Dendritic cell treated with granulocyte-macrophage colony-stimulating factor and Interleukin-4, amounts not matched to agents 40 ng/mL and 50 ng/mL, for 4 days (primary cell): ENCODE measurements around the gene UNC13C.

Experiments used
- H3K27ac Mint-ChIP-seq: one replicate; pipeline ENCODE4 v1.8.0; 2022; ENCODE audit warnings: mild to moderate bottlenecking, mixed read lengths
- H3K27me3 Mint-ChIP-seq: one replicate; pipeline ENCODE4 v1.8.0; 2022; ENCODE audit warnings: mild to moderate bottlenecking, mixed read lengths
- H3K36me3 Mint-ChIP-seq: one replicate; pipeline ENCODE4 v1.8.0; 2022; ENCODE audit warnings: low read depth, mixed read lengths
- H3K4me1 Mint-ChIP-seq: one replicate; pipeline ENCODE4 v1.8.0; 2022; ENCODE audit warnings: low read depth, mixed read lengths
- H3K4me3 Mint-ChIP-seq: one replicate; pipeline ENCODE4 v1.8.0; 2022; ENCODE audit warnings: mild to moderate bottlenecking, moderate library complexity, mixed read lengths
- H3K9me3 Mint-ChIP-seq: one replicate; pipeline ENCODE4 v1.8.0; 2022; ENCODE audit warnings: mixed read lengths
- intact Hi-C: fragments of 100-400 bp; cut with micrococcal nuclease; formaldehyde crosslinking; loops from one replicate; pipeline ENCODE4 v1.15.0; 2022

Gene UNC13C

GRCh38 chr15:54321426-54321825 lies 343.2 kb downstream of the UNC13C start:
- H3K27me3 Mint-ChIP-seq: no peaks in the 10 kb centered on the region
- peaks cover 11% of the 10 kb centered on the region for H3K9me3 Mint-ChIP-seq
- no peak overlapping the region for H3K27ac Mint-ChIP-seq
- H3K4me3 Mint-ChIP-seq: no peak overlapping the region
- intact Hi-C loops: no loop called here
- H3K36me3 Mint-ChIP-seq: no peaks in the 10 kb centered on the region
- no peaks in the 10 kb centered on the region for H3K4me1 Mint-ChIP-seq

GRCh38 chr15:54322341-54322740 lies 344.1 kb downstream of the UNC13C start:
- no peak overlapping the region for H3K27ac Mint-ChIP-seq
- intact Hi-C loops: no loop called here
- H3K4me1 Mint-ChIP-seq: no peaks in the 10 kb centered on the region
- H3K27me3 Mint-ChIP-seq: no peaks in the 10 kb centered on the region
- peaks cover 12% of the 10 kb centered on the region for H3K9me3 Mint-ChIP-seq
- no peak overlapping the region for H3K4me3 Mint-ChIP-seq
- H3K36me3 Mint-ChIP-seq: no peaks in the 10 kb centered on the region

GRCh38 chr15:54345301-54345700 lies 367.1 kb downstream of the UNC13C start:
- Mint-ChIP-seq H3K9me3 (peaks cover 15% of the 10 kb centered on the region), H3K4me3 (no peak overlapping the region), H3K27ac (no peak overlapping the region), H3K4me1 (no peaks in the 10 kb centered on the region), H3K27me3 (no peaks in the 10 kb centered on the region), H3K36me3 (no peaks in the 10 kb centered on the region)
- intact Hi-C loops: no loop called here

- peaks cover 15% of the 10 kb centered on the region for H3K9me3 Mint-ChIP-seq
- H3K4me1 Mint-ChIP-seq: no peaks in the 10 kb centered on the region
- intact Hi-C loops: no loop called here
- H3K36me3 Mint-ChIP-seq: no peaks in the 10 kb centered on the region
- no peak overlapping the region for H3K27ac Mint-ChIP-seq
- no peak overlapping the region for H3K4me3 Mint-ChIP-seq
- H3K27me3 Mint-ChIP-seq: no peaks in the 10 kb centered on the region
These were observed 367.6 kb downstream of the UNC13C start for GRCh38 chr15:54345827-54346226.

- H3K9me3 Mint-ChIP-seq: peaks cover 15% of the 10 kb centered on the region
- no peaks in the 10 kb centered on the region for H3K4me1 Mint-ChIP-seq
- no peaks in the 10 kb centered on the region for H3K27me3 Mint-ChIP-seq
- H3K27ac Mint-ChIP-seq: no peak overlapping the region
- H3K4me3 Mint-ChIP-seq: no peak overlapping the region
- intact Hi-C loops: no loop called here
- no peaks in the 10 kb centered on the region for H3K36me3 Mint-ChIP-seq
These were observed 369.0 kb downstream of the UNC13C start for GRCh38 chr15:54347082-54347827.

GRCh38 chr15:54353726-54354125 lies 375.5 kb downstream of the UNC13C start:
- H3K27ac Mint-ChIP-seq: no peak overlapping the region
- H3K4me3 Mint-ChIP-seq: no peak overlapping the region
- H3K4me1 Mint-ChIP-seq: no peaks in the 10 kb centered on the region
- no peaks in the 10 kb centered on the region for H3K36me3 Mint-ChIP-seq
- peaks cover 9% of the 10 kb centered on the region for H3K9me3 Mint-ChIP-seq
- intact Hi-C loops: no loop called here
- no peaks in the 10 kb centered on the region for H3K27me3 Mint-ChIP-seq

GRCh38 chr15:54354341-54354740 lies 376.1 kb downstream of the UNC13C start:
- no peaks in the 10 kb centered on the region for H3K4me1 Mint-ChIP-seq
- no peak overlapping the region for H3K27ac Mint-ChIP-seq
- intact Hi-C loops: no loop called here
- peaks cover 16% of the 10 kb centered on the region for H3K9me3 Mint-ChIP-seq
- no peak overlapping the region for H3K4me3 Mint-ChIP-seq
- no peaks in the 10 kb centered on the region for H3K27me3 Mint-ChIP-seq
- no peaks in the 10 kb centered on the region for H3K36me3 Mint-ChIP-seq

GRCh38 chr15:54364961-54365360 lies 386.7 kb downstream of the UNC13C start:
- Mint-ChIP-seq H3K9me3 (peaks cover 38% of the 10 kb centered on the region), H3K36me3 (no peaks in the 10 kb centered on the region), H3K4me1 (no peaks in the 10 kb centered on the region), H3K27me3 (no peaks in the 10 kb centered on the region), H3K27ac (no peak overlapping the region), H3K4me3 (no peak overlapping the region)
- intact Hi-C loops: no loop called here

- Mint-ChIP-seq H3K27ac (no peak overlapping the region), H3K27me3 (no peaks in the 10 kb centered on the region), H3K36me3 (no peaks in the 10 kb centered on the region)
These were observed 395.1 kb downstream of the UNC13C start for GRCh38 chr15:54373332-54373731.

GRCh38 chr15:54374184-54374952 lies 396.1 kb downstream of the UNC13C start:
- no peak overlapping the region for H3K27ac Mint-ChIP-seq
- H3K4me1 Mint-ChIP-seq: no peaks in the 10 kb centered on the region
- H3K9me3 Mint-ChIP-seq: peaks cover 13% of the 10 kb centered on the region
- no peak overlapping the region for H3K4me3 Mint-ChIP-seq
- no peaks in the 10 kb centered on the region for H3K36me3 Mint-ChIP-seq
- intact Hi-C loops: no loop called here
- no peaks in the 10 kb centered on the region for H3K27me3 Mint-ChIP-seq

More at GRCh38 chr15:54373332-54373731, 395.1 kb downstream of the UNC13C start:
- Mint-ChIP-seq H3K4me3 (no peak overlapping the region), H3K9me3 (peaks cover 13% of the 10 kb centered on the region), H3K4me1 (no peaks in the 10 kb centered on the region)
- intact Hi-C loops: no loop called here

- Mint-ChIP-seq H3K4me3 (no peak overlapping the region), H3K27ac (no peak overlapping the region), H3K36me3 (no peaks in the 10 kb centered on the region), H3K4me1 (no peaks in the 10 kb centered on the region), H3K9me3 (peaks cover 23% of the 10 kb centered on the region), H3K27me3 (no peaks in the 10 kb centered on the region)
- intact Hi-C loops: no loop called here
These were observed 409.6 kb downstream of the UNC13C start for GRCh38 chr15:54387799-54388198.

- no peak overlapping the region for H3K27ac Mint-ChIP-seq
- H3K9me3 Mint-ChIP-seq: peaks cover 14% of the 10 kb centered on the region
- intact Hi-C loops: no loop called here
- no peaks in the 10 kb centered on the region for H3K4me1 Mint-ChIP-seq
- H3K27me3 Mint-ChIP-seq: no peaks in the 10 kb centered on the region
- no peaks in the 10 kb centered on the region for H3K36me3 Mint-ChIP-seq
- H3K4me3 Mint-ChIP-seq: no peak overlapping the region
These were observed 410.5 kb downstream of the UNC13C start for GRCh38 chr15:54388746-54389145.

- Mint-ChIP-seq H3K9me3 (no peaks in the 10 kb centered on the region), H3K36me3 (no peaks in the 10 kb centered on the region), H3K4me1 (no peaks in the 10 kb centered on the region), H3K27ac (no peak overlapping the region), H3K4me3 (no peak overlapping the region), H3K27me3 (no peaks in the 10 kb centered on the region)
- intact Hi-C loops: no loop called here
These were observed 432.2 kb downstream of the UNC13C start for GRCh38 chr15:54410481-54410880.

GRCh38 chr15:54424171-54424570 lies 445.9 kb downstream of the UNC13C start:
- intact Hi-C loops: no loop called here
- no peak overlapping the region for H3K4me3 Mint-ChIP-seq
- H3K9me3 Mint-ChIP-seq: peaks cover 44% of the 10 kb centered on the region
- H3K27ac Mint-ChIP-seq: no peak overlapping the region
- no peaks in the 10 kb centered on the region for H3K27me3 Mint-ChIP-seq
- no peaks in the 10 kb centered on the region for H3K36me3 Mint-ChIP-seq
- H3K4me1 Mint-ChIP-seq: no peaks in the 10 kb centered on the region
